Measurements from ENCODE around the gene GATA1. TPM values are rescaled to one million over a fixed set of nuclear protein-coding genes. Genes with fewer than 3 reads are reported as not detected.

The GATA1 gene
- total and polyA plus RNA-seq, 2 experiments from 2014 or later: not detected

DNA sequence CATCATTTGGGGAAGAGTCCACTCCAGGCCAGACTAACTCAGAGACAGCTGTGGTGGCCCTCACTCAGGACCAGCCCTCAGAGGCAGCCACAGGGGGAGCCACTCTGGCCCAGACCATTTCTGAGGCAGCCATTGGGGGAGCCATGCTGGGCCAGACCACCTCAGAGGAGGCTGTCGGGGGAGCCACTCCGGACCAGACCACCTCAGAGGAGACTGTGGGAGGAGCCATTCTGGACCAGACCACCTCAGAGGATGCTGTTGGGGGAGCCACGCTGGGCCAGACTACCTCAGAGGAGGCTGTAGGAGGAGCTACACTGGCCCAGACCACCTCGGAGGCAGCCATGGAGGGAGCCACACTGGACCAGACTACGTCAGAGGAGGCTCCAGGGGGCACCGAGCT lies 36.7 kb downstream of the GATA1 start:
- WGBS (ENCODE audit: low lambda C conversion rate, missing lambda C conversion rate): 90% methylated on average over 6 of the region's 6 CpGs
- Histone ChIP-seq H3K36me3 (replicated peaks; ENCODE audit: insufficient read depth, low read depth) (no peaks in the 10 kb centered on the region), H3K9me2 (replicated peaks; ENCODE audit: insufficient read depth) (no peaks in the 10 kb centered on the region), H3K4me2 (no peak overlapping the region), H3K4me3 (no peak overlapping the region), H3K27me3 (no peaks in the 10 kb centered on the region), H4K20me1 (ENCODE audit: insufficient read depth, poor library complexity, severe bottlenecking) (no peaks in the 10 kb centered on the region), H3K4me1 (ENCODE audit: insufficient read depth) (no peaks in the 10 kb centered on the region), H2AFZ (no peak overlapping the region), H3K79me2 (no peaks in the 10 kb centered on the region), H3K27ac (no peak overlapping the region), H3K9me3 (ENCODE audit: low read depth) (no peaks in the 10 kb centered on the region)
- TF ChIP-seq, protein P1, sequence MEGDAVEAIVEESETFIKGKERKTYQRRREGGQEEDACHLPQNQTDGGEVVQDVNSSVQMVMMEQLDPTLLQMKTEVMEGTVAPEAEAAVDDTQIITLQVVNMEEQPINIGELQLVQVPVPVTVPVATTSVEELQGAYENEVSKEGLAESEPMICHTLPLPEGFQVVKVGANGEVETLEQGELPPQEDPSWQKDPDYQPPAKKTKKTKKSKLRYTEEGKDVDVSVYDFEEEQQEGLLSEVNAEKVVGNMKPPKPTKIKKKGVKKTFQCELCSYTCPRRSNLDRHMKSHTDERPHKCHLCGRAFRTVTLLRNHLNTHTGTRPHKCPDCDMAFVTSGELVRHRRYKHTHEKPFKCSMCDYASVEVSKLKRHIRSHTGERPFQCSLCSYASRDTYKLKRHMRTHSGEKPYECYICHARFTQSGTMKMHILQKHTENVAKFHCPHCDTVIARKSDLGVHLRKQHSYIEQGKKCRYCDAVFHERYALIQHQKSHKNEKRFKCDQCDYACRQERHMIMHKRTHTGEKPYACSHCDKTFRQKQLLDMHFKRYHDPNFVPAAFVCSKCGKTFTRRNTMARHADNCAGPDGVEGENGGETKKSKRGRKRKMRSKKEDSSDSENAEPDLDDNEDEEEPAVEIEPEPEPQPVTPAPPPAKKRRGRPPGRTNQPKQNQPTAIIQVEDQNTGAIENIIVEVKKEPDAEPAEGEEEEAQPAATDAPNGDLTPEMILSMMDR (IDR thresholded peaks at IDR 0.05; ENCODE audit: poor library complexity): no peak
- TF ChIP-seq EZH2 (IDR thresholded peaks at IDR 0.05; ENCODE audit: borderline replicate concordance): no peak
- no peak for TF ChIP-seq EZH2phosphoT487 (IDR thresholded peaks at IDR 0.05; ENCODE audit: low read depth, severe bottlenecking, unreplicated experiment)
- no peak for DNase-seq (ENCODE audit: low spot score)

DNA sequence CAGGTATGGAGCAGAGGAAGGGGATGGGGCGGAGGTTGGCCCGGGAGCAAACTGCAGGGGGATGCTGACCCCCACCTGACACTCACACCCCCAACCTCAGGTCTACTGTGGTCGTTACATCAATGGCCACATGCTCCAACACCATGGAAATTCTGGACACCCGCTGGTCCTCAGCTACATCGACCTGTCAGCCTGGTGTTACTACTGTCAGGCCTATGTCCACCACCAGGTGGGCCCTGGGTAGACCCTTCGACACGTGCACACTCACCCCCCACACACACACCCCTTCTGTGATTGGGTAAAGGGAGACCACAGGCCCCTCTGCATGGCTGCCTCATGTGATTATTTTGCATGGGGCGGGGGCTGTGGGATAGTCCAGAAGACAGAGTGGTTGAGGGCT lies 37.7 kb downstream of the GATA1 start:
- H4K20me1 ChIP-seq (ENCODE audit: insufficient read depth, poor library complexity, severe bottlenecking): no peaks in the 10 kb centered on the region
- no peaks in the 10 kb centered on the region for H3K9me3 ChIP-seq (ENCODE audit: low read depth)
- DNase-seq (ENCODE audit: low spot score): no peak
- H3K4me2 ChIP-seq: no peak overlapping the region
- H3K27ac ChIP-seq: no peak overlapping the region
- H3K27me3 ChIP-seq: no peaks in the 10 kb centered on the region
- TF ChIP-seq, protein P1 (IDR thresholded peaks at IDR 0.05; ENCODE audit: poor library complexity): no peak
- TF ChIP-seq EZH2 (IDR thresholded peaks at IDR 0.05; ENCODE audit: borderline replicate concordance) (no peak), EZH2phosphoT487 (IDR thresholded peaks at IDR 0.05; ENCODE audit: low read depth, severe bottlenecking, unreplicated experiment) (no peak)
- H3K4me3 ChIP-seq: no peak overlapping the region
- no peaks in the 10 kb centered on the region for H3K79me2 ChIP-seq
- no peaks in the 10 kb centered on the region for H3K4me1 ChIP-seq (ENCODE audit: insufficient read depth)
- no peaks in the 10 kb centered on the region for H3K9me2 ChIP-seq (replicated peaks; ENCODE audit: insufficient read depth)
- no peaks in the 10 kb centered on the region for H3K36me3 ChIP-seq (replicated peaks; ENCODE audit: insufficient read depth, low read depth)
- 71% methylated on average over 8 of the region's 8 CpGs for WGBS (ENCODE audit: low lambda C conversion rate, missing lambda C conversion rate)
- no peak overlapping the region for H2AFZ ChIP-seq

DNA sequence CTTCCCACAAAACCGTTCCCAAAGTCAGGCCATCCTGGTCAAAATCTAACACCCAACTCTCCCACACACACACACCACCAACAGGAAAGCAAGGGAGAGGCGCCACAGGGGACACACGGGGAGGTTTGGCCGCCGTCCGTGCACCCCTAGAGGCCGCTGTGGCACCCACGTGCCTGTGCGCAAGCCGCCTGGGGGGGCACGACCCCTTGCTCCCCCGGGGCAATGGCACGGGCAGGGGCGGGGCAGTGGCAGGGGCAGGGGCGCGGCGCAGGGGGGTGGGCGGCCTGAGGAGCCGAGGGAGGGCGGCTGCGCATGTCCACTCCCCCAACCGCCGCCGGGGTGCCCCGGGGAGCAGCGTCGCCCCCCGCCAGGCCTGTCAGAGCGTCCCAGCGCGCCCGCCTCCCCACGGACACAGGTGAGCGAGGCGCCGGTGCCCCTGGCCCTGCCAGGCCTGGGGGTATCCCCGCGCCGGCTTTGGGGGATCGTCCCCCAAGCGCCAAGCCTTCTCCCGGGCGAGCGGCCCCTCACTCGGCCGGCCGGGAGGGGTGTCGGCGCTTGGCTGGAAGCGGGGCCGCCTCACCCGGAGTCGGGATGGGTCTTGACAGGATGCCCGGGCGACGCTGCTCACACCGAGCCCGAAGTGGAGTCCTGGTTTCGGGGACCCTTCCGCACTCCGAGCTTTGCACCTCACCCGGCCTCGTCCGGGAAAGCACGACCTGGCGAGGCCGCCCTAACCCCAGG lies 39.9 kb downstream of the GATA1 start, which contains the start of gene ERAS:
Gene ERAS (plus strand): TSS at position 379 of the 741 bp plus-strand sequence. CDS start 2,611 bp downstream, outside the sequence.
- H3K4me2 ChIP-seq: no peak within 1 kb of the TSS
- H3K9me2 ChIP-seq (replicated peaks; ENCODE audit: insufficient read depth): no peaks in the 10 kb centered on the region
- H3K27me3 ChIP-seq: peaks cover 4% of the 10 kb centered on the region
- no peaks in the 10 kb centered on the region for H3K36me3 ChIP-seq (replicated peaks; ENCODE audit: insufficient read depth, low read depth)
- no peak for DNase-seq (ENCODE audit: low spot score)
- no peak within 1 kb of the TSS for H3K4me3 ChIP-seq
- H3K4me1 ChIP-seq (ENCODE audit: insufficient read depth): no peaks in the 10 kb centered on the region
- H2AFZ ChIP-seq: no peak within 1 kb of the TSS
- WGBS (ENCODE audit: low lambda C conversion rate, missing lambda C conversion rate): 94% methylated on average over 29 of the region's 67 CpGs
- no peaks in the 10 kb centered on the region for H4K20me1 ChIP-seq (ENCODE audit: insufficient read depth, poor library complexity, severe bottlenecking)
- H3K79me2 ChIP-seq: no peaks in the 10 kb centered on the region
- TF ChIP-seq EZH2 (IDR thresholded peaks at IDR 0.05; ENCODE audit: borderline replicate concordance): no peak
- TF ChIP-seq, protein P1 (IDR thresholded peaks at IDR 0.05; ENCODE audit: poor library complexity): no peak
- no peak for TF ChIP-seq EZH2phosphoT487 (IDR thresholded peaks at IDR 0.05; ENCODE audit: low read depth, severe bottlenecking, unreplicated experiment)
- no peak within 1 kb of the TSS for H3K27ac ChIP-seq
- H3K9me3 ChIP-seq (ENCODE audit: low read depth): no peaks in the 10 kb centered on the region

All from hepatocyte (in vitro differentiated cells).